Middle frontal gyrus (tissue), 1 donor: ENCODE data around the gene SGK1.

Source experiments
- DNase-seq: peaks from one replicate; pipeline ENCODE4 v3.0.0-alpha.2; 2015; ENCODE audit warnings: low spot score; ENCODE audit errors: extremely low spot score

SGK1 gene

DNA sequence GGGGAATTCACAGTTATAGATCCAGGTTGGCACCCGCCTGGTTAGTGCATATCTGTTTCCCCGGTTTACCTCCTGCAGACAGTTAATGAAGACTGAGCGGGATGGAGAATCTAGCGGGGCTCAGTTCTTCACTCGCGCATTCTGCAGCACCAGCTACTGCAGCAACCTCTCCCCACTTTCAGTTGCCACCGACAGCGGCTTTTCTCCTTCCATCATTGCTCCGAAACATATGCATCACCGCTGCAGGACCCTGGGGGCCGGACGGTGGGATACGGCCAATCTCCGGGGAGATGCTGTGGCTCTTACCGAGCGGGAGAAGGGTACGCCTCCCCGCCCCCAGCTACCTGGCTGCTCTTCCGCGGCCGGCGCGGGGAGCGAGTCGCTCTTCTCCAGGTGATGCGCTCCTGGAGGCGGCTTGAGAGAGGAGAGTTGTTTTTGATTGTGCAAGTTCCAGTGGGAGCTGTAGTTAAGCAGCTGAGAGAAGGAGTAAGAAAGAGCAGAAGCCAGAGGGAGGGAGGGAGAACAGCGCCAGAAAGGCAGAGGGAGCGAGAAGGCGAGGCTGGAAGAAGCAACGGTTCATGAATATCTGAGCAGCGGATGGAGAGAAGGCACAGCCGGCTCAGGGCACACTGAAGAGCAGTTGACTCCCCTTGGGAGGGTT, at the start of gene SGK1:
Gene SGK1, minus strand, starts transcription at position 642 of the 661 bp plus-strand sequence. CDS start 652 bp downstream, outside the sequence.
- no peak for DNase-seq

DNA sequence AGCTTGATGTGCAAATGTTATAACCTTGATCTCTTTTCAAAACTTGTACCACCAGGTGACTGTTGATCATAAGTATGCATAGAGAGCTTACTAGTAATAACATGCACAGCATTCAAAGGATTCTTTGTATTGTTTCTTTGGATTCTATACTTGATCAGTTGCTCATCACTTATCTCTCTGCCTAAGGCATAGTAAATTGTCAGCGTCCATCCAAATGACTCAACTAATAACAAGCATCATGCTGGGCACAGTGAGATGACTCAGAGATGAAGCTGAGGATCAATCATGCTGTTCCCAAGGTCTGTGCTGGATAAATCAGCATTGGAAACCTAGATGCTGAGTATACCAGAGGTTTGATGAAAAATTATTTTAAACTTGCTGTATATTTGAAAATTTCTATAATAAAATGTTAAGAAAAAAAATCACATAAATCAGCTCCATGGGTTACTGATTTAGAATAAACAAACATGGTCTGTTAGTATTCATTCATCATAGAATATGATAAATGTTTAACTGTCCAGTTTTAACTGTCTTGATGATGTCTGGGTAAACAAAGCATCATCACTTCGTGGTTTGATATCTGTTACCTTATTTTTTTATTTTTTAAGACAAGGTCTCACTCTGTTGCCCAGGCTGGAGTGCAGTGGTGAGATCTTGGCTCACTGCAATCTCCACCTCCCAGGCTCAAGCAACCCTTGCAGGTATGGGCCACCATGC, 45.6 kb upstream of the SGK1 start:
- DNase-seq = no peak

DNA sequence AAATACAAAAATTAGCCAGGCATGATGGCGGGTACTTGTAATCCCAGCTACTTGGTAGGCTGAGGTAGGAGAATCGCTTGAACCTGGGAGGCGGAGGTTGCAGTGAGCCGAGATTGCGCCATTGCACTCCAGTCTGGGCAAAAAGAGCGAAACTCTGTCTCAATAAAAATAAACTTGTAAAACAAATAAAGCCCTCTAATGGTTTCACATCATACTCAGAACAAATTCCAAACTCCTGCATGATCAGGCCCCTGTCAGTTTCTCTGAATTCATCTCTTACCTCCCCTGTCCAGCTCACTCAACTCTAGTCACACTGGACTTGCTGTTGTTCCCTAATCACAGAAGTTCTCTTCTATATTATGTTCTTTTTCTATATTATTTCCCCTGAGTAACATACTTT, 43.1 kb upstream of the SGK1 start:
- no peak for DNase-seq

GRCh38 chr6:134359302-134359701, 41.4 kb upstream of the SGK1 start:
- no peak for DNase-seq

DNA sequence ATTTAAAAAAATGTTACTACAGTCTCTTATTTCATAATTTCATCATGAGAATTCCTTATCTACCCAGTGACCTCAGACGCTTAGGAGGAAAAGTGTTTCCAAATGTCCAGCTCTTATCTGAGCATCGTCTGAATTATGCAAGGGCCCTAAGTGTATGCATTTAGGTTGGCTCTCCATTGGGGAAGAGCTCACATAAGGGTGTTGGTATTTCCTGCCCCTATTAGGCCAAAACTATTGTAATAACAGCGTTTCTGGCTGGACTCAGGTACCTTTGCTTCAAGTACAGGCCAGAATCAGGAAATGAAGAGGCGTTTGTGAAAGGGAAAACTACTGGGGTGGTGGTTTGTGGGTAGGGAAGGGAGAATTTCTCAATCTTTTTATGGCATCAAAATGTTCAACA, 40.4 kb upstream of the SGK1 start:
- DNase-seq = no peak

DNA sequence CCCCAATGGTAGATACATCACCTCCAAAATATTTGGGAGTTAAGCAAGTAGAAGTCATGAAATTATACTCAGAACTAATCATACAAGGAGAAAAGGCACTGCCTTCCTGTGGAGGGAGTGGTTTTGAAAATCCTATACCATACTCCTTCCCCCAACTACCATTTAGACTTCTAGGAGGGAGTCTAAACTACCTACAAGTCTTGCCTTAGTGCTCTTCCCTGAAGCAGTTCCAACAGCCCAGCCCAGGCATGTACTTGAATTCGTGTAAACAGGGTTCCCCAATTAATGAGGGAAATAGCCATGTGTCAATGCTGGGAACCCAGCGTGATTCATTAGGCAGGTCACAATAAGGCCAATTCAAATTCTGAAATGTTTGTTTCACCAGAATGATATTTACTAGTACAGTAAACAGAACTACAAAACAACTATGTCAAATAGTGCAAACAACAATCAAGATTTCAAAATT, 39.1 kb upstream of the SGK1 start:
- no peak for DNase-seq

- no peak for DNase-seq
Measured at GRCh38 chr6:134356405-134356804, 38.5 kb upstream of the SGK1 start.

DNA sequence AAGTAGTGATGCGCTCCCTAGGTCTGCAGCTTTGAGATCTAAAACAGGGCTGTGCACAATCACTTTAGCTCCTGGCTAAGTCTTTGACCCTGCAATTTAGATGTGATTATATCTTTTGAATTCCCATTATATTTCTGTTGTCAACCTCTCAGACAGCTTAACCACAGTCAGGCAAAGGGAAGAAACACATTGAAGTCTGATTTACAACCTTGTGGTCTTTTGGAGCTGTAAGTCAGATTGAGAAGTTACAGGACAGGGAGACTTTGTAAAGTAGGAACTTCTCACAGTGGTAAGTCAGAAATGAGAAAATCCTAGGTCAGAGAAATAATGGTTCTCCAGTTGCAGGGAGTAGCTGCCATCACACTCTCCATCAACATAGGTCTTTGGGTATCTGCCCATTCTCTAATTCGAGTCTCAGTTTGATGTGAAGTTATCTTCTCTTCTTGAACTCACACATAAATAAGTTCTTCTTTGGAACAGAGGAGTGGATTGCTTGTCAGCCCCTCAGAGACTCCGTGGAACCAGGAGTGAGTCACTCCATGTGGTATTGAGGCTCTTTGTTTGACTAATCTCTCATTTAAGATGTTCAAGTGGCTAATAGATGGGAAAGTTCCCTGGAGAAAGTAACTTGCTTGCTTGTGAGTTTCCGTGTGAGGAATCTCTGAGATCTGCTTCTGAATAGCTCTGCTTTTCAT, 35.0 kb upstream of the SGK1 start:
- no peak for DNase-seq

DNA sequence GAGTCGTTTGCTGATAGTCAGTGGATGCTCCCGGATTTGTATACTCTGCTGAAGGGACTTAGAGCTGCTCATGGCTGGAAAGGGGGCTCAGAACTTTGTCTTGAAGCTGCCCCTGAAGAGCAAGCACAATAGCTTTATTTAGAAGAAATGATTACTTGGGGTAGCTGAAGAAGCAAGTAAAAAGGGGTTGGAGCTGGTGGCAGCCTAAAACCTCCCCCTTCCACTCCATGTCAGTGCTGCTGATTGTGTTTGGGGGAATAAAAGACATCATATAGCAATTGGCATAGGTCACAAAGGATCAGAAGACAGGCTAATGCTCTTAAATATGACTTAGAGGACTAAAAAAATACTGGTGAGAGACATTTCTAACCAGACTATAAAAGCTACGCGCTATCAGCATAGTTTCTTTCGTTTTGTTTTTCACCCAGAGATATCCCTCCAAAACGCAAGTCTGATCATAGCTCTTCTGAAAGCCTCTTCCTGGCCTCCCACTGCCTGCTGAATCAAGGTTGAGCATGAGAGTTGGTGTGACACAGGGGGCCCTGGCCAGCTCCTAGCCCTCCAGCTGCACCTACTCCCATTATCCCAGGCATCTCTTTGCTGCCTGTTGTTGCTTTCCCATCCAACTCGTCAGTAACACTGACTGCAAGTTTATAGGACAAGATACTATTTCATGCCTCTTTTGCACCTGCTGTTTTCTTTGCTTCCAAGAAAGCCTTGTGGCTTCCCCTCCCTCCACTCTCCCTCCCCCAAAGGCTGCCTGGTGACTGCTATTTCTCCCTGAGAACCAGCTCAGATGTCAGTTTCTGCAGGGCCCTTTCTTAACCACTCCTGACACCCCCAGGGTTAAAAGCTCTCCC, 33.9 kb upstream of the SGK1 start:
- no peak for DNase-seq

GRCh38 chr6:134347885-134348805, 30.2 kb upstream of the SGK1 start:
- peak; percentile 27 for DNase-seq

DNA sequence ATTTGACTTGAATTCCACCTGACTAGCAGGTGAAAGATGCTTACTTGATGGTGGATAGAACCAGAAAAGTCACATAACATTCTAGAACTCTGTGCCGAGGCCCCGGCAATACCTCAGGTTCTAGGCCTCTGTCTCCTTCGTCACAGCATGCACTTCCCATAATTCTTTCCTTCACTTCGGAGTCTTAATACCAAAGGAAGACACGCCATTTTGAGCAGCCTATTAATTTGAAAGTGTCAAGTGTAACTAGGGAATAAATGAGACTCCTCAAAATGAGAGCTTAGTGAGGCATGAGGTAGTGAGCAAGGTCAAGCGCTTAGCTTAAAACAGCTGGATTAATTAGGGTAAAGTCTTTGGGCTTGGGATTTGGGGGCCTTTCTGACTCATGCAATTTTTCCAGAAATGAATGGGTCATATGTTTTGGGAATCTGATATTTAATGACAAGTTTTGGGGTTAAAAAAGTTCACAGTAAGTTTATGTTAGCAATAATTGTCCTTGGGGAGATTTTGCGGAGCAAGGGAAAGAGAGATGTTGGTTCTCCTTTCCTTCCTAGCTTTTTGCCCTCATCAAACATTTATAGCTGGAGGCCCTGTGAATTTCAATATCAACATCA, 29.1 kb upstream of the SGK1 start:
- DNase-seq = no peak

GRCh38 chr6:134345789-134346188, 27.9 kb upstream of the SGK1 start:
- peak; percentile 13 for DNase-seq

DNA sequence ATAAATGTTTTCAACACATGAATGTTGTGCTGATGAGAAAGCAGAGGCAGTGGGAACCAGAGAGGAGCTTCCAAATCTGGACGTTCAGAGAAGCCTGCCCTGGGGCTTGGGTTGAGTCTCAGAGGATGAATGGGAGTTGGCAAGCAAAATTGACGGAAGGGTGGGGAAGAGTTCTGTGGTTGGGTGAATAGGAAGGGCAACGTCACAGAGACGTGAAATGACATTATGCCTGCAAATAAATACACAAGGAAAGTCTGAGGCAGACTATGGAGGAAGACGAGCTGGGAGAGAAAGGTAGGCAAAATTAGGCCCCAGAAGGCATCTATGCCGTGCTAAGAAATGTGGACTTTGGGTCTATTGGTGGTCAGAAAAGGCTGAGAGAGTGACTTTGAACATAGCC, 25.2 kb upstream of the SGK1 start:
- no peak for DNase-seq

GRCh38 chr6:134341999-134342567, 24.2 kb upstream of the SGK1 start:
- DNase-seq = no peak

DNA sequence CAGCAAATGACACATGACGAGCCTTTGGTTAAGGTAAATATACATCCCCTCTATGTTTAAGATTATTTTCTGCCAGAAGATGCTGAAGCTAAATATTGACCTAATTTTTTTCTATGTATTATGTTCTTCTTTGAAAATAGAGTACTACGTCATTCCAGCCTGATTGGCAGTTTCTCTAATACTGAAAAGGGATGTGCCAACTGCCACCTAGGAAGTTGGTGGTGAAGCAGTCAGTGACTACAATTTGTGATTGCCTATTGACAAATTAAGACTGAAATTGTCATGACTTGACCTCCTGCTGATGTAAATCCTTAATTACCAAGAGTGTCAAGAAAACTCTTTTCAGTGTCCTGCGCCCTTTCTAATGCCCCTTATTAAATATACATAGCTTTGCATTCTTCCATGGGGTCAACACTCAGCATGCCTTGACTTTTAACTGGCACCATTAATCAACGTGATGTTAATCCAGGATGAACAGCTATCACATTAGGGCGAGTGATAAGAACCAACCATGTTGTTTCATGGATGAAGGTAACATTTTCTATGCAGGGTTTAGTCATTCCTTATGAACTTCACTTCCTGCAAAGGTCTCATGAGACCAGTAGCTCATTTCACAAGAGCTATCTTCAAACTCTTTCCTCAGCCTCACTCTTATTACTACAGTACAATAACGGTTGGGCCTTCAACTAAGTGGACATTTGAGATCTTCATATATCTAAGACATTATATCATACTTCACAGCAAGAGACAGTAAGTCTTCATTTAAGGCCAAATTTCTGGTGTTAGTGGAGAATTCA, 22.5 kb upstream of the SGK1 start:
- DNase-seq = no peak

DNA sequence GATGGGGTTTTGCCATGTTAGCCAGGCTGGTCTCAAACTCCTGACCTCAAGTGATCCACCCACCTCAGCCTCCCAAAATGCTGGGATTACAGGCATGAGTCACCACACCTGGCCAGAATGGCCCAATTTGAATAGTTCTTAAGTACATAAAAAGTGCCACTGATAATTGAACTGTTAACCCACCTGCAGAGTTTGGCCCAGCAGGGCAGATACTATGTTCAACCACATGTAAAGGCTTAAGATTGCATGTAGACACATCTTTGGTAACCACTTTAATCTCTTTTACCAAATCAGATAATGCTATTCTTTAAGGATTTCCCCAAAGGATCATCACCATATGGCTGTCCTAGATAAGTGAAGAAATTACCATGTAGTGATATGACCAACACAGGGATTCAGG, 21.3 kb upstream of the SGK1 start:
- DNase-seq = no peak

DNA sequence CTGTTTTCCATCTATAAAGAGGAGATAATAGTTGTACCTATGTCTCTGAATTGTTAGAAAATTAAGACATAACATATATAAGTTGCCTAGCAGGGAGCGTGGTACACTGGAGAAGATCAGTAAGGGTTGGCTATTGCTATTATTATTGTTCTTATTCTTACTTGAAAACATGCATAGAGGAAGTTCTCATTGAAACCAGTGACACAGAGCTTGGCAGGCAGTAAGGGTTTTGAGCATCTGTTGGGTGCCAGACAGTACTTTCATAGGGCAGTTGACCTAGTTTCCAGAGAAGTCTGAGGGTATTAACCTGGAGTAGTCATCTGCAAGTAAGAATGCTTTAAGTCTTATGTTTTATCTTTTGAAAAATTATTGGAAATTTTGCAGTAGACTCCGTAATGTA, 13.3 kb upstream of the SGK1 start:
- no peak for DNase-seq

DNA sequence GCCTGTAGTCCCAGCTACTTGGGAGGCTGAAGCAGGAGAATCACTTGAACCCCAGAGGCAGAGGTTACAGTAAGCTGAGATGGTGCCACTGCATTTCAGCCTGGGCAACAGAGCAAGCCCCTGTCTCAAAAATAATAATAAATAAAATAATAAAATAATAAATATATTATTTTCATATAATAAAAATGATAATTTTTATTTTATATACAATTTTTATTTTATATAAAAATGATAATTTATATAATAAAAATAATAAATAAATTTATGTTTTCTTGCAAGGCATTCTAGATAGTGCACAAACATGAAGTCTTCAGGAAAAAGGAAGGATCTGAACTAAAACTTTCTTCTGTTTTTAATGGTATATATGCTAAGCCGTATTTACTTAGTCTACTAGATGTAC, 12.6 kb upstream of the SGK1 start:
- no peak for DNase-seq

- DNase-seq = no peak
Measured at GRCh38 chr6:134328792-134329191, 10.9 kb upstream of the SGK1 start.
